Measurements from ENCODE around the gene NAT9.

- TF ChIP-seq TAF1 (IDR thresholded peaks at IDR 0.05; ENCODE audit: low read depth): no peak
- no peak for TF ChIP-seq NFIC (IDR thresholded peaks at IDR 0.05)
- no peak for TF ChIP-seq YY1 (IDR thresholded peaks at IDR 0.05; ENCODE audit: low read depth)
- TF ChIP-seq FOXM1 (IDR thresholded peaks at IDR 0.05; ENCODE audit: borderline replicate concordance, low read depth): no peak
- no peak for TF ChIP-seq CEBPB (IDR thresholded peaks at IDR 0.05)
- TF ChIP-seq, protein P1, sequence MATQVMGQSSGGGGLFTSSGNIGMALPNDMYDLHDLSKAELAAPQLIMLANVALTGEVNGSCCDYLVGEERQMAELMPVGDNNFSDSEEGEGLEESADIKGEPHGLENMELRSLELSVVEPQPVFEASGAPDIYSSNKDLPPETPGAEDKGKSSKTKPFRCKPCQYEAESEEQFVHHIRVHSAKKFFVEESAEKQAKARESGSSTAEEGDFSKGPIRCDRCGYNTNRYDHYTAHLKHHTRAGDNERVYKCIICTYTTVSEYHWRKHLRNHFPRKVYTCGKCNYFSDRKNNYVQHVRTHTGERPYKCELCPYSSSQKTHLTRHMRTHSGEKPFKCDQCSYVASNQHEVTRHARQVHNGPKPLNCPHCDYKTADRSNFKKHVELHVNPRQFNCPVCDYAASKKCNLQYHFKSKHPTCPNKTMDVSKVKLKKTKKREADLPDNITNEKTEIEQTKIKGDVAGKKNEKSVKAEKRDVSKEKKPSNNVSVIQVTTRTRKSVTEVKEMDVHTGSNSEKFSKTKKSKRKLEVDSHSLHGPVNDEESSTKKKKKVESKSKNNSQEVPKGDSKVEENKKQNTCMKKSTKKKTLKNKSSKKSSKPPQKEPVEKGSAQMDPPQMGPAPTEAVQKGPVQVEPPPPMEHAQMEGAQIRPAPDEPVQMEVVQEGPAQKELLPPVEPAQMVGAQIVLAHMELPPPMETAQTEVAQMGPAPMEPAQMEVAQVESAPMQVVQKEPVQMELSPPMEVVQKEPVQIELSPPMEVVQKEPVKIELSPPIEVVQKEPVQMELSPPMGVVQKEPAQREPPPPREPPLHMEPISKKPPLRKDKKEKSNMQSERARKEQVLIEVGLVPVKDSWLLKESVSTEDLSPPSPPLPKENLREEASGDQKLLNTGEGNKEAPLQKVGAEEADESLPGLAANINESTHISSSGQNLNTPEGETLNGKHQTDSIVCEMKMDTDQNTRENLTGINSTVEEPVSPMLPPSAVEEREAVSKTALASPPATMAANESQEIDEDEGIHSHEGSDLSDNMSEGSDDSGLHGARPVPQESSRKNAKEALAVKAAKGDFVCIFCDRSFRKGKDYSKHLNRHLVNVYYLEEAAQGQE (IDR thresholded peaks at IDR 0.05; ENCODE audit: low read depth): no peak
- no peak for TF ChIP-seq RAD21 (IDR thresholded peaks at IDR 0.05; ENCODE audit: low read depth)
- TF ChIP-seq, protein P2, sequence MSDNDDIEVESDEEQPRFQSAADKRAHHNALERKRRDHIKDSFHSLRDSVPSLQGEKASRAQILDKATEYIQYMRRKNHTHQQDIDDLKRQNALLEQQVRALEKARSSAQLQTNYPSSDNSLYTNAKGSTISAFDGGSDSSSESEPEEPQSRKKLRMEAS (IDR thresholded peaks at IDR 0.05): no peak
- no peak for TF ChIP-seq ZBTB7A (IDR thresholded peaks at IDR 0.05; ENCODE audit: low read depth)
- no peak for TF ChIP-seq EGR1 (IDR thresholded peaks at IDR 0.05)
- TF ChIP-seq EP300 (IDR thresholded peaks at IDR 0.05; ENCODE audit: borderline replicate concordance): no peak
- no peak for TF ChIP-seq CREB1 (IDR thresholded peaks at IDR 0.05; ENCODE audit: low read depth)
- no peak for TF ChIP-seq TEAD4 (IDR thresholded peaks at IDR 0.05)
Observed at GRCh38 chr17:74816905-74817620, 40.9 kb upstream of the NAT9 start.
